H9 (cell line): ENCODE data around the gene RADIL. TPM values are rescaled to one million over a fixed set of nuclear protein-coding genes. Genes with fewer than 3 reads are reported as not detected.

Experiments
- DNase-seq: peaks from one replicate; pipeline ENCODE4 v3.0.0-alpha.2; 2017
- H2AFZ ChIP-seq: one replicate; pipeline ENCODE4 v1.6.1; 2013; ENCODE audit warnings: mild to moderate bottlenecking, low read length, control low read depth, moderate library complexity
- H2AK5ac ChIP-seq: 2 replicates; pipeline ENCODE4 v1.6.1; 2013; ENCODE audit warnings: low read length, control low read depth, mixed read lengths; ENCODE audit not compliant: insufficient read length
- H2BK120ac ChIP-seq: one replicate; pipeline ENCODE4 v1.6.1; 2013; ENCODE audit warnings: low read depth, mild to moderate bottlenecking, low read length, control low read depth, inconsistent platforms; ENCODE audit not compliant: poor library complexity, severe bottlenecking
- H2BK12ac ChIP-seq: 2 replicates; pipeline ENCODE4 v1.6.1; 2013; ENCODE audit warnings: low read length, control low read depth, mixed read lengths, low read depth; ENCODE audit not compliant: insufficient read length
- H2BK15ac ChIP-seq: 2 replicates; pipeline ENCODE4 v1.6.1; 2013; ENCODE audit warnings: low read depth, low read length, control low read depth
- H2BK20ac ChIP-seq: one replicate; pipeline ENCODE4 v1.6.1; 2013; ENCODE audit warnings: low read depth, mild to moderate bottlenecking, low read length, control low read depth, inconsistent platforms; ENCODE audit not compliant: poor library complexity, severe bottlenecking
- H2BK5ac ChIP-seq: 2 replicates; pipeline ENCODE4 v1.6.1; 2013; ENCODE audit warnings: low read length, control low read depth, mixed read lengths; ENCODE audit not compliant: insufficient read length
- H3K14ac ChIP-seq: 2 replicates; pipeline ENCODE4 v1.6.1; 2013; ENCODE audit warnings: low read length, control low read depth; ENCODE audit not compliant: insufficient read depth
- H3K18ac ChIP-seq: 2 replicates; pipeline ENCODE4 v1.6.1; 2013; ENCODE audit warnings: low read depth, mild to moderate bottlenecking, mixed read lengths, low read length, control low read depth; ENCODE audit not compliant: insufficient read length
- H3K23ac ChIP-seq: 2 replicates; pipeline ENCODE4 v1.6.1; 2013; ENCODE audit warnings: low read length, control low read depth, mixed read lengths, low read depth; ENCODE audit not compliant: insufficient read length
- H3K23me2 ChIP-seq: 2 replicates; pipeline ENCODE4 v1.6.1; 2013; ENCODE audit warnings: low read depth, mild to moderate bottlenecking, mixed read lengths, low read length, control low read depth; ENCODE audit not compliant: insufficient read length, poor library complexity, severe bottlenecking
- H3K27ac ChIP-seq: 2 replicates; pipeline ENCODE4 v1.5.1; 2013; ENCODE audit warnings: low read length, control low read depth, mixed read lengths, low read depth; ENCODE audit not compliant: insufficient read length
- H3K27me3 ChIP-seq: 2 replicates; pipeline ENCODE4 v1.6.1; 2013; ENCODE audit warnings: low read length, control low read depth, inconsistent platforms; ENCODE audit not compliant: insufficient read depth
- H3K4ac ChIP-seq: 2 replicates; pipeline ENCODE4 v1.6.1; 2013; ENCODE audit warnings: low read depth, mild to moderate bottlenecking, control low read depth, inconsistent platforms, low read length, moderate library complexity
- H3K4me1 ChIP-seq: 2 replicates; pipeline ENCODE4 v1.6.1; 2013; ENCODE audit warnings: low read length, control low read depth, inconsistent platforms; ENCODE audit not compliant: insufficient read depth
- H3K4me2 ChIP-seq: 2 replicates; pipeline ENCODE4 v1.6.1; 2013; ENCODE audit warnings: low read length, control low read depth, mixed read lengths; ENCODE audit not compliant: insufficient read length, insufficient read depth
- H3K56ac ChIP-seq: 2 replicates; pipeline ENCODE4 v1.6.1; 2013; ENCODE audit warnings: low read depth, mild to moderate bottlenecking, mixed read lengths, low read length, control low read depth; ENCODE audit not compliant: insufficient read length
- H3K79me1 ChIP-seq: 2 replicates; pipeline ENCODE4 v1.6.1; 2013; ENCODE audit warnings: low read depth, mild to moderate bottlenecking, moderate library complexity, low read length, control low read depth, inconsistent platforms; ENCODE audit not compliant: insufficient read depth, poor library complexity, severe bottlenecking
- H3K79me2 ChIP-seq: 2 replicates; pipeline ENCODE4 v1.6.1; 2013; ENCODE audit warnings: low read length, control low read depth, inconsistent platforms; ENCODE audit not compliant: insufficient read depth
- H3K9ac ChIP-seq: 2 replicates; pipeline ENCODE4 v1.6.1; 2013; ENCODE audit warnings: low read length, control low read depth, mixed read lengths; ENCODE audit not compliant: insufficient read length; ENCODE audit errors: extremely low read depth
- H3K9me3 ChIP-seq: one replicate; pipeline ENCODE4 v1.6.1; 2013; ENCODE audit warnings: low read depth, low read length, inconsistent platforms; ENCODE audit not compliant: control insufficient read depth
- H3T11ph ChIP-seq: one replicate; pipeline ENCODE4 v1.6.1; 2013; ENCODE audit warnings: mild to moderate bottlenecking, low read length, control low read depth, inconsistent platforms
- H4K20me1 ChIP-seq: one replicate; pipeline ENCODE4 v1.6.1; 2013; ENCODE audit not compliant: control insufficient read depth, insufficient read length, insufficient read depth
- H4K5ac ChIP-seq: 2 replicates; pipeline ENCODE4 v1.6.1; 2013; ENCODE audit warnings: low read depth, mild to moderate bottlenecking, mixed read lengths, low read length, control low read depth; ENCODE audit not compliant: insufficient read length
- H4K8ac ChIP-seq: replicated peaks from 2 replicates; pipeline ENCODE4 v1.6.1; 2013; ENCODE audit warnings: low read length, control low read depth, mixed read lengths, low read depth; ENCODE audit not compliant: insufficient read length
- H4K91ac ChIP-seq: 2 replicates; pipeline ENCODE4 v1.6.1; 2013; ENCODE audit warnings: low read depth, mild to moderate bottlenecking, moderate library complexity, mixed read lengths, low read length, control low read depth; ENCODE audit not compliant: insufficient read length
- H3K27ac Mint-ChIP-seq, 3 experiments: 2 replicates in 2 of 3; 3 replicates in 1 of 3; pipeline ENCODE4 v1.8.0; 2020 to 2021; ENCODE audit warnings: mixed read lengths in 3 of 3, mild to moderate bottlenecking in 1 of 3, moderate library complexity in 1 of 3
- H3K27me3 Mint-ChIP-seq: 2 replicates; pipeline ENCODE4 v1.8.0; 2021; ENCODE audit warnings: low read depth, mild to moderate bottlenecking, moderate library complexity, mixed read lengths
- H3K36me3 Mint-ChIP-seq, 3 experiments: 2 replicates in 2 of 3; 3 replicates in 1 of 3; pipeline ENCODE4 v1.8.0; 2020 to 2021; ENCODE audit warnings: low read depth in 3 of 3, mixed read lengths in 3 of 3; ENCODE audit not compliant: insufficient read depth in 1 of 3
- H3K4me1 Mint-ChIP-seq, 2 experiments: 2 replicates each; pipeline ENCODE4 v1.8.0; 2020; ENCODE audit warnings: mixed read lengths in 2 of 2
- H3K4me3 Mint-ChIP-seq, 2 experiments: 2 replicates in 1 of 2; 3 replicates in 1 of 2; pipeline ENCODE4 v1.8.0; 2020 to 2021; ENCODE audit warnings: mild to moderate bottlenecking in 2 of 2, mixed read lengths in 2 of 2, moderate library complexity in 1 of 2
- H3K9me3 Mint-ChIP-seq, 2 experiments: 2 replicates in 1 of 2; 3 replicates in 1 of 2; pipeline ENCODE4 v1.8.0; 2020; ENCODE audit warnings: mild to moderate bottlenecking in 2 of 2, mixed read lengths in 2 of 2, moderate library complexity in 1 of 2
- WGBS: extraction: QIAGEN DNeasy Blood & Tissue Kit; methylation state at CpG from one replicate; pipeline ENCODE4 v1.1.7; 2013; ENCODE audit warnings: missing lambda C conversion rate, low lambda C conversion rate, mixed read lengths; ENCODE audit not compliant: insufficient read length; ENCODE audit errors: extremely low coverage; 5-methylcytosine and 5-hydroxymethylcytosine counted together
- total RNA-seq: library from RNA; stranded (reverse); gene quantifications from 2 replicates; pipeline ENCODE4 v1.2.1, GENCODE V29; 2021
- TF ChIP-seq, protein P1 (sequence below): fragments of 200-600 bp; sonication (generic); conservative IDR thresholded peaks from 3 replicates; pipeline ENCODE4 v1.8.0; 2021; ENCODE audit warnings: antibody characterized with exemption, mild to moderate bottlenecking

RADIL gene
- total RNA-seq, 1 experiment from 2014 or later: 4.7 TPM

DNA sequence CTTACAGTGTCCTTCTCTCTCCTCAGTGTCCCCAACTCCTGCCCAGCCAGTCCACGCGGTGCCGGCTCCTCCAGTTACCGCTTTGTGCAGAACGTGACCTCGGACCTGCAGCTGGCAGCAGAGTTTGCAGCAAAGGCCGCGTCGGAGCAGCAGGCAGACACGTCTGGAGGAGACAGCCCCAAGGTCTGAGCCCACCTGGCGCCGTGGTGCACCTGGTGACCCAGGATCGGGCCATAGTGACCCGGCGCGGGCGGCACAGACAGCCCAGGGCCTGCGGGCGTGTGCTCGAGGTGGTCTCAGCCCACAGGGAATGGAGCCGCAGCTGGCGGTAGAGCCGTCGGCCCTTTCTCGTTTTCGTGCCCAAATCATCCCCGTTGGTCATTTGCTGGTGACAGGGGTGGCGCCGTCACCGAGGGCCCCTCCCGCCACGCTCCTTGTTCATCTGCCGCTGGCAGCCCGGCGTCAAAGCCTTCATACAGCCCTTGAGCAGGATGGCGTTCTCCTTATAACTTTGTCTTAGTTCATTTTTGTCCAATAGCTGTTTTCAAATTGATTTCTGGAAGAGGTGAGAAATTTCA, 129.0 kb downstream of the RADIL start:
- Histone ChIP-seq H2BK5ac (no peak overlapping the region), H3K56ac (no peak overlapping the region)
- no peak overlapping the region for H3K27ac Mint-ChIP-seq

More for the DNA sequence above, 129.0 kb downstream of the RADIL start:
- peaks cover 5 to 10% (median 9%) of the 10 kb centered on the region in 3 experiments; a peak in 5 of 7 replicates for H3K36me3 Mint-ChIP-seq
- no peaks in the 10 kb centered on the region for H4K20me1 ChIP-seq
- H2AK5ac ChIP-seq: no peak overlapping the region
- WGBS: no CpG with 5 or more reads among the region's 36 CpGs
- no peaks in the 10 kb centered on the region for H3K9me3 ChIP-seq
- no peak overlapping the region for H3K14ac ChIP-seq
- no peak overlapping the region for H3K9ac ChIP-seq
- no peak overlapping the region for H2BK20ac ChIP-seq
- no peaks in the 10 kb centered on the region for H3K4me1 ChIP-seq
- H3K4me2 ChIP-seq: no peak overlapping the region
- H3K27me3 Mint-ChIP-seq: peaks cover 8% of the 10 kb centered on the region
- H3K9me3 Mint-ChIP-seq: no peaks in the 10 kb centered on the region
- no peak overlapping the region for H3K23ac ChIP-seq
- no peak overlapping the region for H3K4ac ChIP-seq
- H3K79me1 ChIP-seq: no peaks in the 10 kb centered on the region
- no peak overlapping the region for H3T11ph ChIP-seq
- no peak overlapping the region for H4K5ac ChIP-seq
- no peaks in the 10 kb centered on the region for H3K23me2 ChIP-seq
- H3K4me3 Mint-ChIP-seq: no peak overlapping the region
- no peak overlapping the region for H3K27ac ChIP-seq
- no peak overlapping the region for H4K91ac ChIP-seq
- no peaks in the 10 kb centered on the region for H3K79me2 ChIP-seq
- H2BK12ac ChIP-seq: no peak overlapping the region
- TF ChIP-seq, protein P1, sequence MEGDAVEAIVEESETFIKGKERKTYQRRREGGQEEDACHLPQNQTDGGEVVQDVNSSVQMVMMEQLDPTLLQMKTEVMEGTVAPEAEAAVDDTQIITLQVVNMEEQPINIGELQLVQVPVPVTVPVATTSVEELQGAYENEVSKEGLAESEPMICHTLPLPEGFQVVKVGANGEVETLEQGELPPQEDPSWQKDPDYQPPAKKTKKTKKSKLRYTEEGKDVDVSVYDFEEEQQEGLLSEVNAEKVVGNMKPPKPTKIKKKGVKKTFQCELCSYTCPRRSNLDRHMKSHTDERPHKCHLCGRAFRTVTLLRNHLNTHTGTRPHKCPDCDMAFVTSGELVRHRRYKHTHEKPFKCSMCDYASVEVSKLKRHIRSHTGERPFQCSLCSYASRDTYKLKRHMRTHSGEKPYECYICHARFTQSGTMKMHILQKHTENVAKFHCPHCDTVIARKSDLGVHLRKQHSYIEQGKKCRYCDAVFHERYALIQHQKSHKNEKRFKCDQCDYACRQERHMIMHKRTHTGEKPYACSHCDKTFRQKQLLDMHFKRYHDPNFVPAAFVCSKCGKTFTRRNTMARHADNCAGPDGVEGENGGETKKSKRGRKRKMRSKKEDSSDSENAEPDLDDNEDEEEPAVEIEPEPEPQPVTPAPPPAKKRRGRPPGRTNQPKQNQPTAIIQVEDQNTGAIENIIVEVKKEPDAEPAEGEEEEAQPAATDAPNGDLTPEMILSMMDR: no peak
- no peak overlapping the region for H2AFZ ChIP-seq
- H2BK15ac ChIP-seq: no peak overlapping the region
- no peaks in the 10 kb centered on the region for H3K4me1 Mint-ChIP-seq
- H2BK120ac ChIP-seq: no peak overlapping the region
- no peak overlapping the region for H4K8ac ChIP-seq
- no peaks in the 10 kb centered on the region for H3K27me3 ChIP-seq
- H3K18ac ChIP-seq: no peak overlapping the region
- DNase-seq: no peak
